Stimulated activated CD8-positive, alpha-beta memory T cell treated with anti-CD3 and anti-CD28 coated beads, Interleukin-7, amount 100 ng/mL, for 4 hours (primary cell): Measurements from ENCODE around the gene TTC14.
"Not testable (repeated sequence)": the region's sequence is repeated elsewhere in the genome, so short reads cannot be mapped to it uniquely, and the experiment has no call there.

ENCODE experiments used
- DNase-seq, 2 donors: peaks; one replicate each; pipeline ENCODE4 v3.0.0-alpha.2; 2020; ENCODE audit warnings: low read depth in 2 of 2

Gene TTC14, protein sequence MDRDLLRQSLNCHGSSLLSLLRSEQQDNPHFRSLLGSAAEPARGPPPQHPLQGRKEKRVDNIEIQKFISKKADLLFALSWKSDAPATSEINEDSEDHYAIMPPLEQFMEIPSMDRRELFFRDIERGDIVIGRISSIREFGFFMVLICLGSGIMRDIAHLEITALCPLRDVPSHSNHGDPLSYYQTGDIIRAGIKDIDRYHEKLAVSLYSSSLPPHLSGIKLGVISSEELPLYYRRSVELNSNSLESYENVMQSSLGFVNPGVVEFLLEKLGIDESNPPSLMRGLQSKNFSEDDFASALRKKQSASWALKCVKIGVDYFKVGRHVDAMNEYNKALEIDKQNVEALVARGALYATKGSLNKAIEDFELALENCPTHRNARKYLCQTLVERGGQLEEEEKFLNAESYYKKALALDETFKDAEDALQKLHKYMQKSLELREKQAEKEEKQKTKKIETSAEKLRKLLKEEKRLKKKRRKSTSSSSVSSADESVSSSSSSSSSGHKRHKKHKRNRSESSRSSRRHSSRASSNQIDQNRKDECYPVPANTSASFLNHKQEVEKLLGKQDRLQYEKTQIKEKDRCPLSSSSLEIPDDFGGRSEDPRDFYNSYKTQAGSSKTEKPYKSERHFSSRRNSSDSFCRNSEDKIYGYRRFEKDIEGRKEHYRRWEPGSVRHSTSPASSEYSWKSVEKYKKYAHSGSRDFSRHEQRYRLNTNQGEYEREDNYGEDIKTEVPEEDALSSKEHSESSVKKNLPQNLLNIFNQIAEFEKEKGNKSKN

DNA sequence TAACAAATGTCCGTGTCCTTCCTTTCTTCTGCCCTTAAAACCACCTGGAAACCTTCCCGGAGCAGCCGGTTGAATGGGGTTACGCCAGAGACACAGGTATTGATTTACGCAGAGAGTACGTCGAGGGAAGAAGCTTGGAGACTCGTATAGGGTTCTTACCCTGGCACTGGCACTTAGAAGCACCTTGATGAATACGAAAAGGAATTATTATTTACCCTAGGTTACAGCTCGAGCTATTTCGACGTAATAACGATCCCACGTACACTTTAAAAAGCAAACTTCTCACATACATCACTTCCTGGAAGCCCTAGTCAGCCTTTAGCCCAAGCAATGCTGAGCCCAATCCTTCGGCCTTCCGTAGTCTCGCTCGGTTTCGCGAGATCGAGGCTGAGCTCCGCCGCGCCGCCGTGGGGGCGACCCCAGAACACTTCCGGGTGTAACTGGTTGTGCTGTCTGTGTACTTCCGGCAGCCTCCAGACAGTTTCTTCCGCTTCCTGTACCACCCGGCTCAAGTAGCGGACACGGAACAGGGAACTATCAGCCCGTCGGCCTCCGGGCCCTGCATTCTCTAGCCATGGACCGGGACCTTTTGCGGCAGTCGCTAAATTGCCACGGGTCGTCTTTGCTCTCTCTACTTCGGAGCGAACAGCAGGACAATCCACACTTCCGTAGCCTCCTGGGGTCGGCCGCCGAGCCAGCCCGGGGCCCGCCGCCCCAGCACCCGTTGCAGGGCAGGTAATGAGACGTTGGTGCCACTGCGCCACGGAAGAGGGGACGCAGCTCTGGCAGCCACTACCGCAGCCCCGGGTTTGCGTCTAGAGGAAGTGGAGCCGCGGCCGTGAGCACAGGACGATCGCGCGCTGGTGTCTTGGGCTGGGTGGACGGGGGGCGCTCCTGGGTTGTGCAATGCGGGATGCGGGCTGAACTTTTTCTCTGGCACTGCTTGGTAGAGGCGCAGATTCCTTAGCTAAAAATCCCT is at the start of gene TTC14:
TSS of gene TTC14 (plus strand) at position 476 of the 979 bp plus-strand sequence. CDS start at position 575, 99 bp downstream.
- peak; percentile 89 to 90 for DNase-seq

DNA sequence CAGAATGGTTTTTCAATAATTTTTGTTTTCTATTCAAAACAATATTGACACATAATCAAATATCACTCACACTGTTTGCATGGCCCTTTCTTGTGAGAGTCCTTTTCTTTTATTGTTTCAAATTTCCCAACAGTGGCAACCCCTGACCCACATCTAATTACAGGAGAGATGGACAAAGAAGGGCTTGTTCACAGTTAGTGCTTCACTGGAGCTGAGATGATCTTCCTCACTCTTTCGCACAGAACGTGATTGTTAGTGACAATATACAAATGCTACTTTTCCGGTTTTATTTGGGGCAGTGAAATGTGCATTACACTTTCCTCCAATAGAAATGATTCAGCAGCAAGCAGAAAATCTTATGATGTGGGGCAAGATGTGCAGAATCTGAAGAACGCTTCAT is 38.6 kb upstream of the TTC14 start:
- DNase-seq = no peak

DNA sequence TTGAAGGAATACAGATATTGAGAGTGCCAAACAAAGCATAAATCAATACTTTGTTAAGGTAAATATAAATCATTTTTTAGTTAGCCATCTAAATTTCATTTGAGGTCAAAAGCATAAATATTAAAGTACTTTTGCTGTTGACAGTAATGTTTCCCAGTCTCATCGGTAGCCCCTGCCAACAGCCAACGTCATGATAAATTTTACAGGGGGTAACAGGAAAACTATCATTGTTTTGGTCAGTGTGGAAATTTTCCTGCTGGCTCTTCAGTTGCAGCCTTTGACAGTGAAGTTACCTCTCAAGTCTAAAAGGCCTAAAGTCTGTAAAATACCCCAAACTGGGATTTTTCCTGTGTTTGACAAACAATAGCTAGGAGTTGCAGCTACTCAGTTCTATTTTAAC is 37.3 kb upstream of the TTC14 start:
- no peak for DNase-seq

DNA sequence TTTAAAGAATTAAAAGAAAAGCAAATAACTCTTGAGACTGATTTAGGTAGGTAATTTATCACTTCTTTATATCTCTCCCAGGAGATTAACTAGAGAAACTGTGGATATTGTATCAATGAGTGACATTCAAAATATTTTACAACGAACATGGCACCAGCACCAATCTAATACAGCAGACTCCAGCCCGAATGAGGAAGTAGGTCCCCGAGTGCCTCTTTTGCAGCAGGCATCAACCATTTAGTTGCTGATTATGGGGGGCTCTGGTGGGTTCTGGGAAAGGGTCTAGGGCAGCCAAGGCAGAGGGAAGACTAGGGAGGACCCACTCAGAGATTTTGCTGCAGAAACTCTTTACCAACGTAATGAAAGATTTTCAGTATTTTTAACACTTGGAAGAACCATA is 31.7 kb upstream of the TTC14 start:
- DNase-seq = no peak

DNA sequence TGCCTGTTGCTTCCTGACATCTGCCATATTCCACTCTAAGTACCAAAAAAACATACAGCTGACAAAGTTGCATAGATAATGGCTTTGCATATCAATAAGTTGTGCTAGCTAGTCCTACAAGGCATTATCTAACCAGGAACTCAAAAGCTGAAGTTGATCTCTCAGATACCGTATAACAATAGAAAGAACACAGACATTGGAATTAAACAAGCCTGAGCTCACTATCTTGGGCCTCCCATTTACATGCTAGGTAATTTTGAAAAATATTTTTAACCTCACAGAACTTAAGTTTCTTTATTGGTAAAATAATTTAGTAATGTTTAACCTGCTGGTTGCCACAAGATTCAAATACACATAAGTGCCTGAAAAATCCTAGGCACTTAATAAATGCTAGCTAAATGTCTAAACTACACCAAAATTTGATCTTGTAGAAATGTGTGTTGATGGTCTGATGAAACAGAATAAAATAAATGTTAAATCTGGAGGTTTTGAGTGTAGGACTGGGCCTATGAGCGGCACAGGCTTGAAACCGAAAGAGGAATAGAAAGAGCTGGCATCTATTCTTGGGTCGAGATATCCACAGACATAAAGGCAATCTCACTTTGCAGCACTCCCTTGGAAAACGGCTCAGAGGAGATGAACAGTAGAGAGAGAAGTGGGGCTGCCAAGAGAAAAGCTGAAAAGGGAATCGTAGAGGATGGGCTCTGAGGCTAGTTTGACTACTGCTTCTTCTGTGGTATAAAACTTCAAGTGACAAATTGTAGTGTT is 29.9 kb upstream of the TTC14 start:
- DNase-seq = no peak

DNA sequence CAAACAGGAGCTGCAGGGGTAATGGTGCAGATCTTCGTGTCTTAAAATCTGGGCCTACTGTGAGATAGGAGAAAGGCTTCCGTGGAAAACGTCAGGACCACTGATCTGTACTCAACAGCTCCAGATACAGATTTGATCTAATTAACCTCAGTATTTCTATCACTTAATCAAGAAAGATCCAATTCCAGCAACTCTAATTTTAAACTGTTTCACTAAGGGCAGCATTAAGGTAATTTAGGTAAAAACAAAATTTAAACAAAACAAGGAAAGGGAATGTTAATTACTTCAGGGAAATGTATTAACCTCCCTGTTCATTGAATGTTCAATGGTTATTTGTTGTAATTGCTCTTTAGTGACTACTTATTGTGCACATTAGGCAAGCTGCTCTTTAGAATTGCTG is 26.4 kb upstream of the TTC14 start:
- no peak for DNase-seq

DNA sequence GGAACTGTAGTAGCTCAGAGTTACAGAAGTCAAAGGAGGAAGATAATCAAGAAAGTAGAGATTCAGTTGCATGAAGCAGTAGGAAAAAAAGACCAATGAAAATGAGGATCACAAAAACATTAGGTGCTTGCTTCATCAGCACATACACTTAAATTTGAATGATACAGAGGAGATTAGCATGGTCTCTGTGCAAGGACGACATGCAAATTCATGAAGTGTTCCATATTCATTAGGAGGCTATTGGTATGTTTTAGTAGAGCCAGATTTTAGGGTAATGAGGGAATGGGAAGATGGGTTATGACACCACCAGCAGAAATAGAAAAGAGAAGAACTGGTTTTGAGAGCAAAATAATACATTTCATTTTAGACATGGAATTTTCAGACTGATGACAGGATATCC is 21.0 kb upstream of the TTC14 start:
- DNase-seq = no peak

DNA sequence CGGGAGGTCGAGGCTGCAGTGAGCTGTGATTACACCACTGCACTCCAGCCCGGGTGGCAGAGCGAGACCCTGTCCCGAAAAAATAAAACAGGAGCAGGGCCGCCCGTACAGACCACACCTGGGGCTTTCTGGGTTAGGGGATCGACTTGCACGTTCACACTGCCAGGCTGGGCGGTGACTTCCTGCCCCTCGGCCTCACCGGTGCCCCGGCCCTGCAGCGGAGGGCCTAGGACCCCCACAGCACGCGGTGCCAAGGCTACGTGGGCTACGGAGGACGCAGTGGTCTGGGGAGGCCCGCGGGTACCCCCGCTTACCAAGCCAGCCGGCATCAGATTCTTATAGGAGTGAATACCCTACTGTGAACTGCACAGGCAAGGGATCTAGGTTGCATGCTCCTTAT is 11.6 kb upstream of the TTC14 start:
- no peak for DNase-seq

DNA sequence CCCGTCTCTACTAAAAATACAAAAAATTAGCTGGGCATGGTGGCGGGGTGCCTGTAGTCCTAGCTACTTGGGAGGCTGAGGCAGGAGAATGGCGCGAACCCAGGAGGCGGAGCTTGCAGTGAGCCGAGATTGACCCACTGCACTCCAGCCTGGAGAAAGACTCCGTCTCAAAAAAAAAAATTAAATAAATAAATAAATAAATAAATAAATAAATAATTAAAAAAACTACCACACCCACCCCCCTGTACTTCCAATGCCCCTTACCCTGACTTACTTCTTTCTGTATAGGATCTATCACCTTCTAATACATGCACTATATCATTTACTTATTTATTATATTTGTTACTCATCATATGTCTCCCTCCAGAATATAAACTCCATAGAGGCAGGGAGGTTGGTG is 8.3 kb upstream of the TTC14 start:
- DNase-seq = not testable (repeated sequence)

DNA sequence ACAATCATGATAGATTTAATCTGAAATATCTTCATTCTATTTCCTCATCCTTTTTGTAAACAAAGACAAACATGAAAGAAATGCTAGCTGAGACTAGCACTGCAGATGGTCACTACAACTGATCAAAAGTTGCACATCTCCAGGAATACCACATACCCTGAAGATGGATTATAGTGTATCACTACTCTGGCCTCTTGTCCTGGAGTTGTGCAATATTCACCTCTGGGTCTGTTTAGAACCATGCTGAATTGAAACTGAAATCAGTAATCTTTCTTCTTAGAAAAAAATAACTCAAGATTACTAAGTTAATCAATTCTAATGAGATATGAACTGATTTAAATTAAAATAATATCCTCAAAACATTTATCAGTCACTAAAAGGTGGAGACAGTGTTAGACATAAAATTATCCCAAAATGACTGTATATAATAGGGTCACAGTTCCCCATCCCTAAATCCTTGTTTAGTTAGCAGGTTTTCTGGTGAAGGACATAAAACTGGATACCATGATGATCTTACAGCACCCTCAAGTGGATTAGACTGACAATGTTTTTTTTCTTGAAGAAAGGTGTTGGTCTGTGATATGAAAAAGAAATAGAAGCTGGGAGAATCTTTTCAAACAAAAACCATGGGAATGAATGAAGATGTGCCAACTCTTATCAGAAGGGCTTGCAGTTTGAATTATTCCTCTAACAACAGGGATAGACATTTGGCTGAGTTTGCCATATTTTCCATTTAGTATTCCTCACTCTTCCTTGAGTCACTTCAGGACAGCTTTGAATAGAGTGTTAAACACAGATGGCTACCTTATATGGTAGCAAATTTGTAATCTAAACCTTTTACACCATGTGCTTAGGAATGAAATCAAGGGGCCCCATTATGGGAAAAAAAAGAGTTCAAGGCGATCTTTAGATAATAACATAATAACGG is 7.1 kb upstream of the TTC14 start:
- no peak for DNase-seq

DNA sequence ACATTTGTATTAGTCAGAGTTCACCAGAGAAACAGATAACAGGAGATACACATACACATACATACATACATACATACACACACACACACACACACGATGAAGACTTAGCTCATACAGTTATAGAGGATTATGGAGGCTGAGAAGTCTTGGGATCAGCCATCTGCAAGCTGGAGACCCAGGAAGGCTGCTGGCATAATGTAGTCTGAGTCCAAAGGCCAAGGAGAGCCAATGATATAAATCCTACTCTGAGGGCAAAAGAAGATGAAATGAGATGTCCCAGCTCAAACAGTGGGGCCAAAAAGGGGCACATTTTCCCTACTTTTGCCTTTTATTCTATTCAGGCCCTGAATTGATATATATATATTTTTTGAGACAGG is 6.4 kb upstream of the TTC14 start:
- no peak for DNase-seq

DNA sequence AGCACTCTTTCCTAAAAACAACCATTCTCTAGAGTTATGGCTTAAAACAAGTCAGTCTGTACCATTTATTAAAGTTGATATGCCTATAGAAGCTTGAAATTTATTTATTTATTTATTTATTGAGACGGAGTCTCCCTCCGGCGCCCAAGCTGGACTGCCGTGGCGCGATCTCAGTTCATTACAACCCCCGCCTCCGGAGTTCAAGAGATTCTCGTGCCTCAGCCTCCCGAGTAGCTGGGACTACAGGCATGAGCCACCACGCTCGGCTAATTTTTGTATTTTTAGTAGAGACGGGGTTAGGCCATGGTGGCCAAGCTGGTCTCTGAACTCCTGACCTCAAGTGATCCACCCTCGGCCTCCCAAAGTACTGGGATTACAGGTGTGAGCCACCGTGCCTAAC is 1.5 kb upstream of the TTC14 start:
- DNase-seq = no peak

DNA sequence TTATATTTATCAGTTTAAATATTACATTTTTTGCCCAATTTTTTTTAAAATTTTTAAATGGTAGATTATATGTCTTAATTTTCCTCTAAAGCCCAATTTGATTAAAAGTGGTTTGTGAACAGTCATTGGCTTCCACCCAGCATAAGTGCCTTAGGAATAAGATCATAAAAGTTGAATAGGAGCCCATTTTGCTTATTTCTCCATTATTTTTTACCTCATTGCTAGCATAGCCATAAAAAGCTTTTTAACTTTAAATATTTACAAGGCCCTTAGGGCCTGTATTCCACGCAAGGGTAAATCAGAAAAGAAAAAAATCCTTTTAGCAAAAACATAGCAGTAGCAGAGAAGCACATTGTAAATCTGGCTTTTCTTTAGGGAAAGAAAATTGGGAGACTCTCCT is 9.0 kb downstream of the TTC14 start:
- DNase-seq = no peak

DNA sequence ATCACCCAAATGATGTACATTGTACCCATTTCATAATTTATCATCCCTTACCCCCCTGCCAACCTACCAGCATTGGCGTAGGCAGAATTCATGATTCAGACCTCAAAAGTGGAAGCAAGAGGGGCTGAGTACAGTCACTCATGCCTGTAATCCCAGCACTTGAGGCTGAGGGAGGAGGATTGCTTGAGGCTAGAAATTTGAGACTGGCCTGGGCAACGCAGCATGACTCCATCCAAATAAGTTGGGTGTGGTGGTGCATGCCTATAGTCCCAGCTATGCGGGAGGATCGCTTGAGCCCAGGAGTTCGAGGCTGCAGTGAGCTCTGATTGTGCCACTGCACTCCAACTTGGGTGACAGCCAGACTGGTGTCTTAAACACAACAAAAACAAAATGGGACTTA is 10.4 kb downstream of the TTC14 start:
- DNase-seq = no peak

DNA sequence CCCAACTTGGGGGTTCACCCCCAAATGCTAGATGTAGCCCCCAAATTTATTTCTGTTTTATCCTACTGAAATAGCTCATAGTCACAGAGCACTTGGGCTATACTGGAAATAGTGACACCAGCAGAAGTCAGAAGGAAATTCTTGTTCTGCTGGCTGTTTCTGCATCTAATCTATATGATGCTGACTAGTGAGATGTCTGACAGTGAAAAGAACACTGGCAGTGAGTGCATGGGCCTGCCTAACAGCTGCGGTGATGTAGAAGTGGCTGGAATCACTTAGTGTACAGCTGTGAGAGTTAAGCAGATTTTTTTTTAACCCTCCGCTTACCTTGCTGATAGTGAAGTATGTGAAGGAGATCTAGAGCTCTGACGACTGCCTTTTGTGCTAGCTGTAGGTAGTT is 14.0 kb downstream of the TTC14 start:
- DNase-seq = no peak

DNA sequence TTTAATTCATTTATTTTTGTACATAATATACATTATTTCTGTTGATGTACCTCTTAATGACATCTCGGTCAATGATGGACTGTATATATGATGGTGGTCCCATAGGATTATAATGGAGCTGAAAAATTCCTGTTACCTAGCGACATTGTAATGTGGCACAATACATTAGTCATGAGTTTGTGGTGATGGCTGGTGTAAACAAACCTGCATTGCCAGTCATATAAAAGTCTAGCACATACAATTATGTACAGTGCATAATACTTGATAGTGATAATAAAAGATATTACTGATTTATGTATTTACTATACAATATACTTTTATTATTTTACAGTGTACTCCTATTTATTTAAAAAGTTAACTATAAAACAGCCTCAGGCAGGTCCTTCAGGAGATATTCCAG is 15.1 kb downstream of the TTC14 start:
- DNase-seq = no peak

DNA sequence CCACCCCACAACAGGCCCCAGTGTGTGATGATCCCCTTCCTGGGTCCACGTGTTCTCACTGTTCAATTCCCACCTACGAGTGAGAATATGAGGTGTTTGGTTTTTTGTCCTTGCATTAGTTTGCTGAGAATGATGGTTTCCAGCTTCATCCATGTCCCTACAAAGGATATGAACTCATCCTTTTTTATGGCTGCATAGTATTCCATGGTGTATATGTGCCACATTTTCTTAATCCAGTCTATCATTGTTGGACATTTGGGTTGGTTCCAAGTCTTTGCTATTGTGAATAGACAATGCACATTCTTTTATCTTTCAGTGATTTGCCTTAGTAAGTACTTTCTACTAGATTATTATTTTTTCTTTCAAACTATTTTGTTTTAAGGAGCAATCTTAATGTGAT is 16.6 kb downstream of the TTC14 start:
- not testable (repeated sequence) for DNase-seq

DNA sequence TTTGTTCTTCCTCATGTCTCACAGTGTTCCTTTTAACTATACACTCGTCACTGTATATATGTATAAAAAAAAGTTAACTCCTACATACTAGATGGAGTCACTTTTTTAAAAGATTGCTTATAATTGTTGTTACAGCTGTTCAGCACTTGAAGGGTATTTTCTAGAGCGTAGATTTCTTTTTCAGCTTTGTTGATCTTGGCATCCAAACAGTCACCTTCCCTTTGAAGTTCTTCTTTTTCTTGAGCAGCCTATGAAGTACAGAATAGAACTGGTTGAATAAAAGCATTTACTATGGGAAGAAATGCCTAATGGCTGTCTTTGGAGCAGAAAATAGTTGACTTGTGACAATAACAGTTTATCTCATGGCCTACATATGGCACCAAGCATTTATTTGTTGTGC is 17.8 kb downstream of the TTC14 start:
- DNase-seq = no peak

DNA sequence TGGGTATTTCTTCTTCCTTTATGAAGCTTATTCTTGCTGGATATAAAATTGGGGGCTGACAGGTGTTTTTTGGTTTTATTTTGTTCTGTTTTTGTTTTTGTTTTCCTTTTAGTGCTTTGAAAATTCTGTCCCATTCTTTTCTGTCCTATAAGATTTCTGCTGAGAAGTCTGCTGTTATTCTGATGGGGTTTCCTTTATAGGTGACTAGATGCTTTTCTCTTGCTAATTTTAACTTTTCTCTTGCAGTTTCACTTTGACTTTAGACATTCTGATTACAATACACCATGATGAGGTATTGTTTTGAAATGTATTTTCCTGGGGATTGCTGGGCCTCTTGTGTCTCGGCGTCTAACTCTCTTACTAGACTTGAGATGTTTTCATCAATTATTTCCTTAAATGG is 22.8 kb downstream of the TTC14 start:
- DNase-seq = no peak

DNA sequence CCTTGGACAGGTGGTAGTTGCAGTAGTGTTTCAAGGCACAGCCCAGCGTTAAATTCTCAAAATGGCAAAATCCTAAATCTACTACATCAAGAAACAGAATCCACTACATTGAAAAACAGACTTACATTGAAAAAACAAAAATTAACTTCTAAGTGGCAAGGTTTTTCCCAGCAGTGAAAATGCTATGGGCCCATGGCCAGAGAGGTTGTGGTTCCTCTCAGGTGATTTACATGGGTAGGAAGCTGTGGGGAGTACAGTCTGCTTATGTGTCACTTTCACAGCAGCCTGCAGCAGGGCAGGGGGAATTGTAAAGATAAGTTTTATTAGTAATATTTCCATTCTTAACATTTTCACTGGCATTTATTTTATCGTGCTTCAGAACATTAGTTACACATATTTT is 24.9 kb downstream of the TTC14 start:
- no peak for DNase-seq
